ENCODE measurements around the gene DNM1.
A peak's percentile ranks its signal among the peaks of the same experiment; 100 is the strongest.

The DNM1 gene

GRCh38 chr9:128259156-128259555, 56.0 kb downstream of the DNM1 start:
- no peak for TF ChIP-seq CTCF (IDR thresholded peaks at IDR 0.05; ENCODE audit: insufficient read depth, low read depth, low read length, missing control alignments)
- H3K4me3 ChIP-seq (ENCODE audit: low read length): no peak overlapping the region
- DNase-seq (ENCODE audit: low read depth): no peak

- no peak overlapping the region for H3K4me3 ChIP-seq (ENCODE audit: low read length)
- TF ChIP-seq CTCF (IDR thresholded peaks at IDR 0.05; ENCODE audit: insufficient read depth, low read depth, low read length, missing control alignments): no peak
- DNase-seq (ENCODE audit: low read depth): no peak
Observed at GRCh38 chr9:128260340-128260739, 57.2 kb downstream of the DNM1 start.

- DNase-seq (ENCODE audit: low read depth): no peak
- no peak for TF ChIP-seq CTCF (IDR thresholded peaks at IDR 0.05; ENCODE audit: insufficient read depth, low read depth, low read length, missing control alignments)
- H3K4me3 ChIP-seq (ENCODE audit: low read length): no peak overlapping the region
Observed at GRCh38 chr9:128262687-128263086, 59.5 kb downstream of the DNM1 start.

- no peak overlapping the region for H3K4me3 ChIP-seq (ENCODE audit: low read length)
- DNase-seq (ENCODE audit: low read depth): no peak
- TF ChIP-seq CTCF (IDR thresholded peaks at IDR 0.05; ENCODE audit: insufficient read depth, low read depth, low read length, missing control alignments): no peak
Observed at GRCh38 chr9:128265348-128265847, 62.2 kb downstream of the DNM1 start.

GRCh38 chr9:128266868-128267590, 63.9 kb downstream of the DNM1 start:
- no peak for TF ChIP-seq CTCF (IDR thresholded peaks at IDR 0.05; ENCODE audit: insufficient read depth, low read depth, low read length, missing control alignments)
- no peak for DNase-seq (ENCODE audit: low read depth)

GRCh38 chr9:128271112-128271511, 67.9 kb downstream of the DNM1 start:
- DNase-seq (ENCODE audit: low read depth): peak; percentile 94
- no peak overlapping the region for H3K4me3 ChIP-seq (ENCODE audit: low read length)
- TF ChIP-seq CTCF (IDR thresholded peaks at IDR 0.05; ENCODE audit: insufficient read depth, low read depth, low read length, missing control alignments): peak; percentile 11

More at GRCh38 chr9:128266868-128267590, 63.9 kb downstream of the DNM1 start:
- no peak overlapping the region for H3K4me3 ChIP-seq (ENCODE audit: low read length)

- no peak for TF ChIP-seq CTCF (IDR thresholded peaks at IDR 0.05; ENCODE audit: insufficient read depth, low read depth, low read length, missing control alignments)
- H3K4me3 ChIP-seq (ENCODE audit: low read length): no peak overlapping the region
- no peak for DNase-seq (ENCODE audit: low read depth)
Observed at GRCh38 chr9:128271512-128271911, 68.3 kb downstream of the DNM1 start.
